ENCODE data around the gene ANP32E.

DNA sequence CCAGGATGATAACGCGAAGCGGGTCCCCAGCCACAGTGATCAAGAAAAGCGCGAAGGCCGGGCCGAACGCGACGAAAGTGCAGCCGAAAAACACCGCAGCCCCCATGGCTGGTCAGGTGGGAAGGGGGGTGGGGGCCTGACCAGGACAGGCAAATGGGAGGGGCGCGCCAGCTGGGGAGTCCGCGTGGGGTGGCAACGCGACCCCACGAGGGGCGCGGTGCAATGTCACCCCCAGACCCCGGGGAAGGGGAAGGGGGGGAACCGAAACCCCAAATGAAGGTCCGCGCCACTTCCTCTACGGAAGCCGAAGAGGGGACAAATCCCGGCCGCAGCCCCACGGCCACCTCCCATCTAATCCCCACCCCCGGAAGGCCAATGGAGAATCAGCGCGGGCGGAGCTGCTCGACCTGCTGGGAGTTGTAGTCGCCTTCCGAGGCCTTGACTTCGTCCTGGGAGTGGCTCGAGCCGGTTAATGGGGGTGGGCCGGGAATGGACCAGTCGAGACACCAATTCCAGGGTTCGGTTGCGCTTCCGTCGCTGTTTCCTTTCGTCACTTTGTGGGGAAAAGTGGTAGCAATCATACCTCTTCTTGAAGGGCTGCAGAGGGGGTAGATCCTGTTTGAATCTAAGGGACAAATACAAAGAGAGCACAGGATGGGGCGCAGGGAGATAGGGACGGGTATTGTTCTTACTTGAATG, 32.9 kb upstream of the ANP32E start, which contains the start of gene APH1A:
- TF ChIP-seq, protein P1, sequence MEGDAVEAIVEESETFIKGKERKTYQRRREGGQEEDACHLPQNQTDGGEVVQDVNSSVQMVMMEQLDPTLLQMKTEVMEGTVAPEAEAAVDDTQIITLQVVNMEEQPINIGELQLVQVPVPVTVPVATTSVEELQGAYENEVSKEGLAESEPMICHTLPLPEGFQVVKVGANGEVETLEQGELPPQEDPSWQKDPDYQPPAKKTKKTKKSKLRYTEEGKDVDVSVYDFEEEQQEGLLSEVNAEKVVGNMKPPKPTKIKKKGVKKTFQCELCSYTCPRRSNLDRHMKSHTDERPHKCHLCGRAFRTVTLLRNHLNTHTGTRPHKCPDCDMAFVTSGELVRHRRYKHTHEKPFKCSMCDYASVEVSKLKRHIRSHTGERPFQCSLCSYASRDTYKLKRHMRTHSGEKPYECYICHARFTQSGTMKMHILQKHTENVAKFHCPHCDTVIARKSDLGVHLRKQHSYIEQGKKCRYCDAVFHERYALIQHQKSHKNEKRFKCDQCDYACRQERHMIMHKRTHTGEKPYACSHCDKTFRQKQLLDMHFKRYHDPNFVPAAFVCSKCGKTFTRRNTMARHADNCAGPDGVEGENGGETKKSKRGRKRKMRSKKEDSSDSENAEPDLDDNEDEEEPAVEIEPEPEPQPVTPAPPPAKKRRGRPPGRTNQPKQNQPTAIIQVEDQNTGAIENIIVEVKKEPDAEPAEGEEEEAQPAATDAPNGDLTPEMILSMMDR (IDR thresholded peaks at IDR 0.05) = no peak
- no peak for TF ChIP-seq POLR2A (IDR thresholded peaks at IDR 0.05)

All from lower leg skin (tissue), 3 donors.